ENCODE measurements around the gene WNT16. TPM values are rescaled to one million over a fixed set of nuclear protein-coding genes. Genes with fewer than 3 reads are reported as not detected.

The WNT16 gene
- total and polyA plus RNA-seq, 2 experiments from 2014 or later: 0.45 to 0.73 TPM

DNA sequence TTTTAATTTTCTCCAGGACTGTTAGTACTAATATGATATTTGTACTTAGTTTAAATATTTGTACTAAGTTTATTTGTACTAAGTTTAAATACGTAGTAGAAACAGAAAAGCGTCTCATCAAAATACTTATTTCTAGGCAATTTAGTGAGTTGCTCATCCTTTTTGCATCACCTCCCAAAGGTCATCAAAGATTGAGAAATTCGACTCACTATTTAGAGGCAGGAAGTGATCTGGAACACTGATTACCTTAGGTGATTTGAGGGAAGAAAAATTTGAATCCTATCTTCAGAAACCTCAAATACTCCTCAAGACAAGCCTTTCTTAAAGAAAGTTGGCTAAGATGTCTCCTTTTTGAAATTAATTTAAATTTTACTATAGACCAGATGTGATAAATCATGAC, 14.5 kb downstream of the WNT16 start:
- no peak overlapping the region for H3K27ac Mint-ChIP-seq
- no peak for TF ChIP-seq ZNF114 (CRISPR knock-in tag; IDR thresholded peaks at IDR 0.05)
- no peak for TF ChIP-seq ZNF331 (CRISPR knock-in tag; IDR thresholded peaks at IDR 0.05; ENCODE audit: low read depth)
- TF ChIP-seq, protein P1, sequence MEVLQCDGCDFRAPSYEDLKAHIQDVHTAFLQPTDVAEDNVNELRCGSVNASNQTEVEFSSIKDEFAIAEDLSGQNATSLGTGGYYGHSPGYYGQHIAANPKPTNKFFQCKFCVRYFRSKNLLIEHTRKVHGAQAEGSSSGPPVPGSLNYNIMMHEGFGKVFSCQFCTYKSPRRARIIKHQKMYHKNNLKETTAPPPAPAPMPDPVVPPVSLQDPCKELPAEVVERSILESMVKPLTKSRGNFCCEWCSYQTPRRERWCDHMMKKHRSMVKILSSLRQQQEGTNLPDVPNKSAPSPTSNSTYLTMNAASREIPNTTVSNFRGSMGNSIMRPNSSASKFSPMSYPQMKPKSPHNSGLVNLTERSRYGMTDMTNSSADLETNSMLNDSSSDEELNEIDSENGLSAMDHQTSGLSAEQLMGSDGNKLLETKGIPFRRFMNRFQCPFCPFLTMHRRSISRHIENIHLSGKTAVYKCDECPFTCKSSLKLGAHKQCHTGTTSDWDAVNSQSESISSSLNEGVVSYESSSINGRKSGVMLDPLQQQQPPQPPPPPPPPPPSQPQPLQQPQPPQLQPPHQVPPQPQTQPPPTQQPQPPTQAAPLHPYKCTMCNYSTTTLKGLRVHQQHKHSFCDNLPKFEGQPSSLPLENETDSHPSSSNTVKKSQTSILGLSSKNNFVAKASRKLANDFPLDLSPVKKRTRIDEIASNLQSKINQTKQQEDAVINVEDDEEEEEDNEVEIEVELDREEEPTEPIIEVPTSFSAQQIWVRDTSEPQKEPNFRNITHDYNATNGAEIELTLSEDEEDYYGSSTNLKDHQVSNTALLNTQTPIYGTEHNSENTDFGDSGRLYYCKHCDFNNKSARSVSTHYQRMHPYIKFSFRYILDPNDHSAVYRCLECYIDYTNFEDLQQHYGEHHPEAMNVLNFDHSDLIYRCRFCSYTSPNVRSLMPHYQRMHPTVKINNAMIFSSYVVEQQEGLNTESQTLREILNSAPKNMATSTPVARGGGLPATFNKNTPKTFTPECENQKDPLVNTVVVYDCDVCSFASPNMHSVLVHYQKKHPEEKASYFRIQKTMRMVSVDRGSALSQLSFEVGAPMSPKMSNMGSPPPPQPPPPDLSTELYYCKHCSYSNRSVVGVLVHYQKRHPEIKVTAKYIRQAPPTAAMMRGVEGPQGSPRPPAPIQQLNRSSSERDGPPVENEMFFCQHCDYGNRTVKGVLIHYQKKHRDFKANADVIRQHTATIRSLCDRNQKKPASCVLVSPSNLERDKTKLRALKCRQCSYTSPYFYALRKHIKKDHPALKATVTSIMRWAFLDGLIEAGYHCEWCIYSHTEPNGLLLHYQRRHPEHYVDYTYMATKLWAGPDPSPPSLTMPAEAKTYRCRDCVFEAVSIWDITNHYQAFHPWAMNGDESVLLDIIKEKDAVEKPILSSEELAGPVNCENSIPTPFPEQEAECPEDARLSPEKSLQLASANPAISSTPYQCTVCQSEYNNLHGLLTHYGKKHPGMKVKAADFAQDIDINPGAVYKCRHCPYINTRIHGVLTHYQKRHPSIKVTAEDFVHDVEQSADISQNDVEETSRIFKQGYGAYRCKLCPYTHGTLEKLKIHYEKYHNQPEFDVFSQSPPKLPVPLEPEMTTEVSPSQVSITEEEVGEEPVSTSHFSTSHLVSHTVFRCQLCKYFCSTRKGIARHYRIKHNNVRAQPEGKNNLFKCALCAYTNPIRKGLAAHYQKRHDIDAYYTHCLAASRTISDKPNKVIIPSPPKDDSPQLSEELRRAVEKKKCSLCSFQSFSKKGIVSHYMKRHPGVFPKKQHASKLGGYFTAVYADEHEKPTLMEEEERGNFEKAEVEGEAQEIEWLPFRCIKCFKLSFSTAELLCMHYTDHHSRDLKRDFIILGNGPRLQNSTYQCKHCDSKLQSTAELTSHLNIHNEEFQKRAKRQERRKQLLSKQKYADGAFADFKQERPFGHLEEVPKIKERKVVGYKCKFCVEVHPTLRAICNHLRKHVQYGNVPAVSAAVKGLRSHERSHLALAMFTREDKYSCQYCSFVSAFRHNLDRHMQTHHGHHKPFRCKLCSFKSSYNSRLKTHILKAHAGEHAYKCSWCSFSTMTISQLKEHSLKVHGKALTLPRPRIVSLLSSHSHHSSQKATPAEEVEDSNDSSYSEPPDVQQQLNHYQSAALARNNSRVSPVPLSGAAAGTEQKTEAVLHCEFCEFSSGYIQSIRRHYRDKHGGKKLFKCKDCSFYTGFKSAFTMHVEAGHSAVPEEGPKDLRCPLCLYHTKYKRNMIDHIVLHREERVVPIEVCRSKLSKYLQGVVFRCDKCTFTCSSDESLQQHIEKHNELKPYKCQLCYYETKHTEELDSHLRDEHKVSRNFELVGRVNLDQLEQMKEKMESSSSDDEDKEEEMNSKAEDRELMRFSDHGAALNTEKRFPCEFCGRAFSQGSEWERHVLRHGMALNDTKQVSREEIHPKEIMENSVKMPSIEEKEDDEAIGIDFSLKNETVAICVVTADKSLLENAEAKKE (CRISPR knock-in tag; IDR thresholded peaks at IDR 0.05): no peak
- no peak for TF ChIP-seq NANOG (IDR thresholded peaks at IDR 0.05; ENCODE audit: borderline replicate concordance)
- TF ChIP-seq, protein P2, sequence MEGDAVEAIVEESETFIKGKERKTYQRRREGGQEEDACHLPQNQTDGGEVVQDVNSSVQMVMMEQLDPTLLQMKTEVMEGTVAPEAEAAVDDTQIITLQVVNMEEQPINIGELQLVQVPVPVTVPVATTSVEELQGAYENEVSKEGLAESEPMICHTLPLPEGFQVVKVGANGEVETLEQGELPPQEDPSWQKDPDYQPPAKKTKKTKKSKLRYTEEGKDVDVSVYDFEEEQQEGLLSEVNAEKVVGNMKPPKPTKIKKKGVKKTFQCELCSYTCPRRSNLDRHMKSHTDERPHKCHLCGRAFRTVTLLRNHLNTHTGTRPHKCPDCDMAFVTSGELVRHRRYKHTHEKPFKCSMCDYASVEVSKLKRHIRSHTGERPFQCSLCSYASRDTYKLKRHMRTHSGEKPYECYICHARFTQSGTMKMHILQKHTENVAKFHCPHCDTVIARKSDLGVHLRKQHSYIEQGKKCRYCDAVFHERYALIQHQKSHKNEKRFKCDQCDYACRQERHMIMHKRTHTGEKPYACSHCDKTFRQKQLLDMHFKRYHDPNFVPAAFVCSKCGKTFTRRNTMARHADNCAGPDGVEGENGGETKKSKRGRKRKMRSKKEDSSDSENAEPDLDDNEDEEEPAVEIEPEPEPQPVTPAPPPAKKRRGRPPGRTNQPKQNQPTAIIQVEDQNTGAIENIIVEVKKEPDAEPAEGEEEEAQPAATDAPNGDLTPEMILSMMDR (conservative IDR thresholded peaks at IDR 0.05; ENCODE audit: low read depth in 2 of 2): no peak
- TF ChIP-seq, protein P3, sequence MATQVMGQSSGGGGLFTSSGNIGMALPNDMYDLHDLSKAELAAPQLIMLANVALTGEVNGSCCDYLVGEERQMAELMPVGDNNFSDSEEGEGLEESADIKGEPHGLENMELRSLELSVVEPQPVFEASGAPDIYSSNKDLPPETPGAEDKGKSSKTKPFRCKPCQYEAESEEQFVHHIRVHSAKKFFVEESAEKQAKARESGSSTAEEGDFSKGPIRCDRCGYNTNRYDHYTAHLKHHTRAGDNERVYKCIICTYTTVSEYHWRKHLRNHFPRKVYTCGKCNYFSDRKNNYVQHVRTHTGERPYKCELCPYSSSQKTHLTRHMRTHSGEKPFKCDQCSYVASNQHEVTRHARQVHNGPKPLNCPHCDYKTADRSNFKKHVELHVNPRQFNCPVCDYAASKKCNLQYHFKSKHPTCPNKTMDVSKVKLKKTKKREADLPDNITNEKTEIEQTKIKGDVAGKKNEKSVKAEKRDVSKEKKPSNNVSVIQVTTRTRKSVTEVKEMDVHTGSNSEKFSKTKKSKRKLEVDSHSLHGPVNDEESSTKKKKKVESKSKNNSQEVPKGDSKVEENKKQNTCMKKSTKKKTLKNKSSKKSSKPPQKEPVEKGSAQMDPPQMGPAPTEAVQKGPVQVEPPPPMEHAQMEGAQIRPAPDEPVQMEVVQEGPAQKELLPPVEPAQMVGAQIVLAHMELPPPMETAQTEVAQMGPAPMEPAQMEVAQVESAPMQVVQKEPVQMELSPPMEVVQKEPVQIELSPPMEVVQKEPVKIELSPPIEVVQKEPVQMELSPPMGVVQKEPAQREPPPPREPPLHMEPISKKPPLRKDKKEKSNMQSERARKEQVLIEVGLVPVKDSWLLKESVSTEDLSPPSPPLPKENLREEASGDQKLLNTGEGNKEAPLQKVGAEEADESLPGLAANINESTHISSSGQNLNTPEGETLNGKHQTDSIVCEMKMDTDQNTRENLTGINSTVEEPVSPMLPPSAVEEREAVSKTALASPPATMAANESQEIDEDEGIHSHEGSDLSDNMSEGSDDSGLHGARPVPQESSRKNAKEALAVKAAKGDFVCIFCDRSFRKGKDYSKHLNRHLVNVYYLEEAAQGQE (IDR thresholded peaks at IDR 0.05; ENCODE audit: unreplicated experiment): no peak
- TF ChIP-seq STAT1 (IDR thresholded peaks at IDR 0.05; ENCODE audit: unreplicated experiment): no peak
- Histone ChIP-seq H3K27me3 (ENCODE audit: insufficient read depth) (no peaks in the 10 kb centered on the region), H3K9me2 (ENCODE audit: insufficient read depth) (no peaks in the 10 kb centered on the region), H2AFZ (no peak overlapping the region), H4K20me1 (replicated peaks; ENCODE audit: insufficient read depth) (no peaks in the 10 kb centered on the region), H3K27ac (ENCODE audit: low read depth) (no peak overlapping the region), H3K4me1 (ENCODE audit: insufficient read depth) (no peaks in the 10 kb centered on the region), H3F3A (replicated peaks; ENCODE audit: low read depth) (no peaks in the 10 kb centered on the region), H3K36me3 (ENCODE audit: insufficient read depth) (no peaks in the 10 kb centered on the region; the same call in 1 of the 2 replicates), H3K4me3 (no peak overlapping the region), H3K4me2 (no peak overlapping the region), H3K79me2 (replicated peaks; ENCODE audit: insufficient read depth) (no peaks in the 10 kb centered on the region)
- ATAC-seq (no peak), DNase-seq (ENCODE audit: low spot score) (no peak)
- H3K36me3 Mint-ChIP-seq (ENCODE audit: low read depth): peaks cover 7% of the 10 kb centered on the region; the same call in 2 of the 3 replicates
- H3K9me3 Mint-ChIP-seq: no peaks in the 10 kb centered on the region
- no peaks in the 10 kb centered on the region for H3K4me1 Mint-ChIP-seq
- H3K27me3 Mint-ChIP-seq (ENCODE audit: insufficient read depth, low read depth, poor library complexity): no peaks in the 10 kb centered on the region
- H3K4me3 Mint-ChIP-seq: no peak overlapping the region
